Stimulated activated CD8-positive, alpha-beta memory T cell treated with anti-CD3 and anti-CD28 coated beads, Interleukin-12 subunit alpha, Interleukin-12 subunit beta, amount 100 ng/mL, for 1 hour (primary cell): ENCODE results near the gene MARCHF3.
"Not testable (repeated sequence)": the region's sequence is repeated elsewhere in the genome, so short reads cannot be mapped to it uniquely, and the experiment has no call there.

Experiments used
- DNase-seq: peaks from one replicate; pipeline ENCODE4 v3.0.0-alpha.2; 2020; ENCODE audit warnings: low read depth

MARCHF3 gene

GRCh38 chr5:126917918-126918614, 112.3 kb downstream of the MARCHF3 start:
- no peak for DNase-seq

GRCh38 chr5:126915496-126915895, 114.9 kb downstream of the MARCHF3 start:
- no peak for DNase-seq

- DNase-seq: no peak
These were observed 115.4 kb downstream of the MARCHF3 start for GRCh38 chr5:126914801-126915436.

GRCh38 chr5:126912616-126913200, 117.7 kb downstream of the MARCHF3 start:
- DNase-seq: no peak

DNA sequence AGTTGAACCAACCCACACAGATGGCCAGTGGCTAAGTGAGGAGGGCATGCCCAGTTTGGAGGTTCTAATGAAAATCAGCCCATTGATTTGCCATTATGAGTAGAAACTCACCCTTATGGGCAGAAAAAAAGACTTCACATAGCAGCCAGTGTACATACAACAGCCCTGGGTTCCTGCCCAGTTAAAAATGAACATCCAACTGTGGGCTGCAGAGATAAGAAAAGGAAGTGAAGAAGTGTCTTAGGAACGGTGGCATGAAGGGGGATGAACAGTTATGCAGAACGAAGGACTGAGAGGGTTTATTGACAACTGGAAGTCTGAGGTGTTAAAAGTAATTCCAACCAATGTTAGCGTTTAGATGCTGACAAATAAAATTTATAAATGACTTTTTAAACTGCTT, 118.4 kb downstream of the MARCHF3 start:
- DNase-seq: no peak

- no peak for DNase-seq
These were observed 120.5 kb downstream of the MARCHF3 start for GRCh38 chr5:126909856-126910255.

GRCh38 chr5:126904407-126904806, 126.0 kb downstream of the MARCHF3 start:
- DNase-seq: not testable (repeated sequence)

- DNase-seq: no peak
These were observed 129.6 kb downstream of the MARCHF3 start for GRCh38 chr5:126900796-126901195.

DNA sequence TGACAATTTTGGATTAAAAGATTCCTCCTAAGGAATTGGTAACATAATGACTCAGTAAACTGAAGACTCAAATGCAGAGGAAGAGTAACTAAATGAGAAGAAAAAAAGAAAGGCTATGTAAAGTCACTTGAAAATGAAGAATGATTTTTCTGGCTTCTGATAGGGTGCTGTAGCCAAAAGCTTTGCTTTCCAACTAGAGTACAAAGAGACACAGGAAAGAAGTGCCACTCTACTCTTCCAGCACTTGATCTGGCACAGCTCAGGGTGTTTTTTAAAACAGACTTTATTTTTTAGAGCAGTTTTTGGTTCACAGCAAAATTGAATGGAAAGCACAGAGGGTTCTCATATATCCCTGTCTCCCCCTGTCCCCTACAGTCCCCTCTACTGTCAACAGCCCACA, 130.9 kb downstream of the MARCHF3 start:
- DNase-seq: no peak

- no peak for DNase-seq
These were observed 132.3 kb downstream of the MARCHF3 start for GRCh38 chr5:126897851-126898630.

GRCh38 chr5:126896170-126896702, 134.1 kb downstream of the MARCHF3 start:
- DNase-seq: no peak

- DNase-seq: not testable (repeated sequence)
These were observed 134.6 kb downstream of the MARCHF3 start for GRCh38 chr5:126895712-126896111.

GRCh38 chr5:126890414-126890813, 139.9 kb downstream of the MARCHF3 start:
- DNase-seq: not testable (repeated sequence)

DNA sequence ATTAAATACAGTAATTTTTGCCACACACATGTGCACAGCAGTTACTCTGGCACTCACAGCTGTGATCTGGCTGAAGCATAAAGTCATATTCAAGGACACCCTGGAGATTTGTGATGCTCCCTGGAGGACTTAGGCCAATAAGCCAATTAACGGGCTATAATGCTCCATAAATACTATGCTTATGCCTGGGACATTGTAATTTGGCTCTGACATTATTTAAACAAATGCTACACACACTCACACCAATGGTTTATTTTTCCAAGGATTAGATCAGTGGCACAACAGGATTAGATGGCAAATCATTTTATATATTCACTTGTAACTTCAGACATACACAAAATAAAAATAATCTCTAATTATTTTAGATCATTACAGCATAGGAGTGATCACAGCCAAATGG, 142.2 kb downstream of the MARCHF3 start:
- no peak for DNase-seq

GRCh38 chr5:126884269-126884819, 146.0 kb downstream of the MARCHF3 start:
- no peak for DNase-seq

DNA sequence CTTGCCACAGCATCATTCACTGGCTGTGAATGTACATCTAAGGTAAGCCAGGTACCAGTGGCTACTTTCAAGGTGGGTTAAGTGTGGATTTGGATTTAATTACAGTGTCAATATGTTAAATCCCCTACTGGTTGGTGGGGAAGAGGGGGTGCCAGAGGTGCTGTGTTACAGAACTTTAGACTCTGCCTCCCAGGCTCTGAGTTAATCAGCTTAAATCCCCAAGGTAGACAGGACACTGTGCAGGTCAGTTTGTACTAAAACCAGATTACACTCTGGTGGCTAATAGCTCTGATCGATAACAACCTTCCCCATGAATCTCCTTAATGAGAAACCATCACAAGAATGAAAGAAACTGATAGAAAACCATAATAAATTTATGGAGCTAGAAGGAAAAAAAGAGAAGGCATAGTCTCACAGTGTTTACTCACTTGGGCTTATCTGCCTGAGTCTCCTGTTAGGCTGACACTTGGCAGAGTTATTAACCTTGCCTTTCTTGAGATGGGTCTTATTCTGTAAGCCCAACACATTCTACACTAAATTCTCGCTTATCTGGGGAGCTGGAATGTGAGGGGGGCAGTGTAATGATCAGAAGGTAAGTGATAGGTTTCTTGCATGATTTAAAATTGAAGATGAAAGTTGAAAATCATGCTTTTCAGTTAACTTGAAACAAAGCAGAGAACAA, 146.7 kb downstream of the MARCHF3 start:
- DNase-seq: no peak

GRCh38 chr5:126881821-126882600, 148.3 kb downstream of the MARCHF3 start:
- DNase-seq: no peak

DNA sequence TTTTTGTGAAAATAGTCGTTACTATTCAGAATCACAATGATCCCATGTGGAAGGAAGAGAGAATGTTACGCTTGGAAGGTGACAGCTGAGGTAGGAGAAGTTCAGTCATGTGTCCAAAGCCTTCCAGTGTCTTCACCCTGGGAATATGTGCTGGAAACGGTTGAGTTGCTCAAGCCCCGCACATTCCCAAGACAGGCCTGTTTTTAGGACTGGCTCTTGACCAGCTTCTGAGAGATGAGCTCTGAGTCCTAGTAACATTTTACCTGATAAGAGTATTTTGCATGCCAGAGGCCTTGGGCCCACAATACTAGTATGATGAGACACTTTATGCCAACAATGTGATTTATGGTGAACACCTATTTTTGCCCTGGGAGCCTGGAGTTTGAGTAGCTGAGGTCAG, 151.7 kb downstream of the MARCHF3 start:
- DNase-seq: no peak

GRCh38 chr5:126878085-126878484, 152.3 kb downstream of the MARCHF3 start:
- DNase-seq: no peak

GRCh38 chr5:126877602-126878001, 152.8 kb downstream of the MARCHF3 start:
- no peak for DNase-seq
